PC-3 (cell line): ENCODE data around the gene GZMB.

Experiments used
- CTCF ChIP-seq: fragments of 300-600 bp; sonication (generic); conservative IDR thresholded peaks from 2 replicates; pipeline ENCODE4 v1.5.1; 2017; ENCODE audit warnings: antibody characterized with exemption, low read depth, mild to moderate bottlenecking, low read length
- EZH2 ChIP-seq: fragments of 300-600 bp; sonication (generic); IDR thresholded peaks from one replicate; pipeline ENCODE4 v1.6.1; 2017; ENCODE audit warnings: antibody characterized with exemption, mild to moderate bottlenecking, low read length; ENCODE audit not compliant: unreplicated experiment
- EZH2phosphoT487 ChIP-seq: fragments of 300-600 bp; sonication (generic); IDR thresholded peaks from 2 replicates; pipeline ENCODE4 v1.6.1; 2018; ENCODE audit warnings: mild to moderate bottlenecking, antibody characterized with exemption, low read length, borderline replicate concordance

GRCh38 chr14:24613747-24614146 is 20.2 kb downstream of the GZMB start:
- TF ChIP-seq CTCF (no peak), EZH2 (no peak), EZH2phosphoT487 (no peak)
